Left lung (tissue), 10 donors: ENCODE results near the gene CALN1. TPM values are rescaled to one million over a fixed set of nuclear protein-coding genes. Genes with fewer than 3 reads are reported as not detected.

ENCODE experiments used
- ATAC-seq: fragments of 200-7000 bp; cut with Tn5 transposase; one replicate; pipeline ENCODE4 v1.9.1; 2020; ENCODE audit warnings: moderate library complexity
- DNase-seq, 4 donors: peaks; one replicate each; pipeline ENCODE4 v3.0.0-alpha.2; 2013 to 2020
- H3K27ac ChIP-seq, 2 donors: fragments of 200-600 bp; sonication (generic) in 1 of 2; one replicate each; pipeline versions ENCODE4 v1.5.0 to v1.8.0; 2020 to 2021
- H3K27me3 ChIP-seq, 2 donors: fragments of 200-600 bp; sonication (generic) in 1 of 2; one replicate each; pipeline versions ENCODE4 v1.5.0 to v1.8.0; 2020 to 2021
- H3K36me3 ChIP-seq, 2 donors: fragments of 200-600 bp; sonication (generic) in 1 of 2; one replicate each; pipeline versions ENCODE4 v1.5.0 to v1.8.0; 2020 to 2021
- H3K4me1 ChIP-seq, 2 donors: fragments of 200-600 bp; one replicate each; pipeline ENCODE4 v1.8.0; 2021
- H3K4me3 ChIP-seq, 2 donors: fragments of 200-600 bp; sonication (generic) in 1 of 2; one replicate each; pipeline versions ENCODE4 v1.5.0 to v1.8.0; 2020 to 2021; ENCODE audit warnings: mild to moderate bottlenecking in 1 of 2
- H3K9me3 ChIP-seq, 2 donors: fragments of 200-600 bp; sonication (generic) in 1 of 2; one replicate each; pipeline versions ENCODE4 v1.5.0 to v1.8.0; 2020 to 2021
- intact Hi-C, 2 donors: fragments of 100-400 bp; cut with DNase I; formaldehyde crosslinking; loops; one replicate each; pipeline versions ENCODE4 v1.11.2 to v1.14.2; 2022
- polyA plus RNA-seq, 6 donors: library from polyadenylated mRNA; unstranded; fragments of 120-200 nt; gene quantifications; one replicate each; pipeline ENCODE4 v1.2.1, GENCODE V29; 2013; ENCODE audit not compliant: insufficient read length in 6 of 6
- total RNA-seq, 2 donors: library from RNA; stranded (reverse); fragmentation: NEBNext Ultra II Directional; extraction: Animal tissue kit (Norgen Biotek cat#: 25700); gene quantifications; one replicate each; pipeline ENCODE4 v1.2.1, GENCODE V29; 2021
- TF ChIP-seq, protein P1 (sequence below), 2 donors: fragments of 200-600 bp; sonication (generic) in 1 of 2; IDR thresholded peaks; one replicate each; pipeline versions ENCODE4 v1.5.0 to v1.8.0; 2021; ENCODE audit warnings: antibody characterized with exemption in 2 of 2
- donor health status: DM: no; HTN: yes; CAD: no.
- donor health status: DM: no; HTN: no; CAD: no.

The CALN1 gene
- total and polyA plus RNA-seq, 8 donors = 0.10 to 0.52 (median 0.26) TPM; not detected in 2

DNA sequence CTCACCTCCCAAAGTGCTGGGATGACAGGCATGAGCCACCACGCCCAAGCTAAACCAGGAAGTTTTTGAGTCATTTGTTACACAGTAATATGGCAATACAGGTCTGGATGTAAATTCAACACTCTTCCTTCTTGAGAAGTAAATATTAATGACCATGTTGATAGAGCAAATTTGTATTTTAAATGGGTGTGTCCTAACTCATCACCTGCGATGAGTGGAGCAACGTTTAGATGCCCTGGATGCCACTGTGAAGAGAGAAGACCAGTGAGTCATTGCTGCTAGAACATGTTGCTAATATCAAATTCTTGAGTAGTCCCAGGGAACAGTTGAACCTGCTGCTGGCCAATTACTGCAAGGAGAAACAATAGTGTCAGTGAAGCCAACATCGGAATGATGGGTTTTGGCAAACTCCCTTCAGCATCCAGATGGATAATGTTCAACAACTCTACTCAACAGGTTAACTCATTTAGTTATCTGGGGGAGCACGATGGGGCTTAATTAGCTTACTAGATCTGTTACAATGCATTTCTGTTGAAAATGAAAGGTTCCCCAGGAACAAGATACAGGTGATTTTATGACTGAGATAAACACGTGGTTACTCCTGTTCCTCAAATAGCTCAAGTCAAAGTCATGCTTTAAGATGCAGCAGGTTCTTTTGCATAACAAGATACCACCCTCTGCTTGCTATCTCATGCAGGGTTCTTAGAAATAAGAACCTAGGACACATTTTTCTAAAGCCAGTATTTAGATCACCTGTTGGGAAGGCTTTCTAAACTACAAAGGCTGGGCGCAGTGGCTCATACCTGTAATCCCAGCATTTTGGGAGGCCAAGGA lies 146.8 kb downstream of the CALN1 start:
- H3K4me3 ChIP-seq = no peak overlapping the region
- no peak for ATAC-seq
- no peak overlapping the region for H3K27ac ChIP-seq
- intact Hi-C loops = no loop called here
- no peaks in the 10 kb centered on the region for H3K36me3 ChIP-seq
- DNase-seq = no peak
- no peaks in the 10 kb centered on the region for H3K4me1 ChIP-seq
- H3K27me3 ChIP-seq = no peaks in the 10 kb centered on the region
- H3K9me3 ChIP-seq = peaks cover 0 to 5% of the 10 kb centered on the region in 2 donors
- TF ChIP-seq, protein P1, sequence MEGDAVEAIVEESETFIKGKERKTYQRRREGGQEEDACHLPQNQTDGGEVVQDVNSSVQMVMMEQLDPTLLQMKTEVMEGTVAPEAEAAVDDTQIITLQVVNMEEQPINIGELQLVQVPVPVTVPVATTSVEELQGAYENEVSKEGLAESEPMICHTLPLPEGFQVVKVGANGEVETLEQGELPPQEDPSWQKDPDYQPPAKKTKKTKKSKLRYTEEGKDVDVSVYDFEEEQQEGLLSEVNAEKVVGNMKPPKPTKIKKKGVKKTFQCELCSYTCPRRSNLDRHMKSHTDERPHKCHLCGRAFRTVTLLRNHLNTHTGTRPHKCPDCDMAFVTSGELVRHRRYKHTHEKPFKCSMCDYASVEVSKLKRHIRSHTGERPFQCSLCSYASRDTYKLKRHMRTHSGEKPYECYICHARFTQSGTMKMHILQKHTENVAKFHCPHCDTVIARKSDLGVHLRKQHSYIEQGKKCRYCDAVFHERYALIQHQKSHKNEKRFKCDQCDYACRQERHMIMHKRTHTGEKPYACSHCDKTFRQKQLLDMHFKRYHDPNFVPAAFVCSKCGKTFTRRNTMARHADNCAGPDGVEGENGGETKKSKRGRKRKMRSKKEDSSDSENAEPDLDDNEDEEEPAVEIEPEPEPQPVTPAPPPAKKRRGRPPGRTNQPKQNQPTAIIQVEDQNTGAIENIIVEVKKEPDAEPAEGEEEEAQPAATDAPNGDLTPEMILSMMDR (IDR thresholded peaks at IDR 0.05) = no peak

DNA sequence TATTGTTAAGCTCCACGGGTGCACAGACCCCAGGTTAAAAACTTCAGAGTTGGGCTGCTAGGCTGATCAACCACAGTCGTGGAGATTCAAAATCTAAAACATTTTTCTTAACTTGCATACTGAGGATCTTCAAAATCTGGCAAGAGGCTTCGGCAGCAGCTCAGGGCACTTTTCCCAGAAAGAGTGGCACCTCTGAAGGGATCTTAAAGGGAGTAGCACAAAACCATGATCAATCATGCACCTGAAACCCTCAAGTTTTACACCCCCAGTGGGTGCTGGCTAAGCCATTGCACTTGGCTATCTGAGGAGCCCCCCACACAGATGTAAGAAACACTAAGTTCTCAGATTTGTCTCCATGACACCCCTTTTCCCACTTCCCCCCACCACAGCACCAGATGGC lies 151.7 kb downstream of the CALN1 start:
- H3K4me1 ChIP-seq = no peaks in the 10 kb centered on the region
- TF ChIP-seq, protein P1 (IDR thresholded peaks at IDR 0.05) = no peak
- no peak for ATAC-seq
- intact Hi-C loops = no loop called here
- no peaks in the 10 kb centered on the region for H3K27me3 ChIP-seq
- H3K36me3 ChIP-seq = no peaks in the 10 kb centered on the region
- DNase-seq = no peak
- H3K27ac ChIP-seq = no peak overlapping the region
- H3K9me3 ChIP-seq = peaks cover 0 to 2% of the 10 kb centered on the region in 2 donors
- no peak overlapping the region for H3K4me3 ChIP-seq

DNA sequence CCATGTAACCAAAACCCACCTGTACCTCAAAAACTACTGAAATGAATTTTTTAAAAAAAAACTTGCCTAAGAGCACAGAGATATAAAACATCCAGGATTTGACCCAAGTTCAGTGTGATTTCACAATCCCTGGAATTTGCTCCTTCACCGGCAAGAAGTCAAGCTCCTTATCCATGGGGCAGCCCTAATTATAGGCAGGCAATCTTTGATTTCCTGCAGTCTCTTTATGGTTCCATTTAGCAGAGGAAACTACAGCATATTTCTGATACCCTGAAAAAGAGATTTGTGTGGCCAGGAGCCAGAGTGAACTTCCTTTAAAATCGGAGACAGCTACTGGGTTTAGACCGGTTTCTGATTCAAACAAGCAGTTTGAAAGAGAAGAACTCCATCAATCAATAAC lies 154.1 kb downstream of the CALN1 start:
- H3K27ac ChIP-seq = no peak overlapping the region
- H3K27me3 ChIP-seq = no peaks in the 10 kb centered on the region
- ATAC-seq (no peak), DNase-seq (no peak)
- no peaks in the 10 kb centered on the region for H3K4me1 ChIP-seq
- TF ChIP-seq, protein P1 (IDR thresholded peaks at IDR 0.05) = no peak
- H3K36me3 ChIP-seq = no peaks in the 10 kb centered on the region
- peaks cover 0 to 2% of the 10 kb centered on the region in 2 donors for H3K9me3 ChIP-seq
- intact Hi-C loops = no loop called here
- no peak overlapping the region for H3K4me3 ChIP-seq

DNA sequence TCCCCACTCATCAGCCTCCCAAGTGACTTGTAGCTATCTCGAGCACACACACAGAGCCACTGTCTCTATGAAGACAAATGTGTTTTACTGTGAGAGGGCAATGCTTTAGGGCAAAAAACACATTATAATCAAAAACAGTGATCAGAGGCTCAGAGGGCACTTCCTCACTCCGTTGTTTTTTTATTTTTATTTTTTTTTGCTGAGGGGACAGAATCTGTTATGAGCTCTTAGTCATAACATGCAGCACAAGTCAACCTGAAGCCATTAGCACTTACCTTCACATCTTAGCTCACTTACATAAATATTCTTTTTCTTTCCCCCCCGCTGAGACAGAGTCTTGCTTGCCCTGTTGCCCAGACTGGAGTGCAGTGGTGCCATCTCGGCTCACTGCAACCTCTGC lies 157.7 kb downstream of the CALN1 start:
- intact Hi-C loops = no loop called here
- no peaks in the 10 kb centered on the region for H3K4me1 ChIP-seq
- H3K36me3 ChIP-seq = no peaks in the 10 kb centered on the region
- DNase-seq = no peak
- H3K9me3 ChIP-seq = peaks cover 0 to 8% of the 10 kb centered on the region in 2 donors
- H3K4me3 ChIP-seq = no peak overlapping the region
- no peak for ATAC-seq
- no peak overlapping the region for H3K27ac ChIP-seq
- TF ChIP-seq, protein P1 (IDR thresholded peaks at IDR 0.05) = no peak
- no peaks in the 10 kb centered on the region for H3K27me3 ChIP-seq

GRCh38 chr7:72249106-72249505 lies 163.0 kb downstream of the CALN1 start:
- no peaks in the 10 kb centered on the region for H3K36me3 ChIP-seq
- intact Hi-C loops = no loop called here
- H3K4me3 ChIP-seq = no peak overlapping the region
- TF ChIP-seq, protein P1 (IDR thresholded peaks at IDR 0.05) = no peak
- peaks cover 0 to 17% of the 10 kb centered on the region in 2 donors for H3K9me3 ChIP-seq
- ATAC-seq = no peak
- DNase-seq = no peak
- H3K4me1 ChIP-seq = no peaks in the 10 kb centered on the region
- no peaks in the 10 kb centered on the region for H3K27me3 ChIP-seq
- H3K27ac ChIP-seq = no peak overlapping the region
